ENCODE results near the gene ITGB4. TPM values are rescaled to one million over a fixed set of nuclear protein-coding genes. Genes with fewer than 3 reads are reported as not detected.

Gene ITGB4
- total RNA-seq, 6 experiments from 2014 or later, result 0.28 to 1.0 (median 0.76) TPM; not detected in 1

DNA sequence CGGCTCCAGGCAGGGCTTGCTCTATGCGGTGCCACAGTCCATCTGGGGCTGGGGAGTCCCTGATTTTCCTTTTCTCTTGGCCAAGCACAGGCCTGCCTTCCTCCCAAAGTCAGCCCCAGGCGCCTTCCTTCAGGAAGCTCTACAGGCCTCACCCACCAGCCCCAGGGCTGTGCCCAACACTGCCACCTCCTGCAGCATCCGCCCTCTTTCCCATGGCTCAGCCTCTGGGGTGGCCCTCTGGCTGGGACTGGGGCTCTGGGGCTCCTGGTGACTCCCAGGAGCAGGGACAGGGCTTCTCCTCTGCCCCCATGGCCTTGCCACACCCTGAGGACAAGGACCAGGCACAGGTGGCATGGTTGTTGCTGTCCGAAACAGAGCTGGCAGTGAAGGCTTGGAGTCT is 817 bp downstream of the ITGB4 start:
- no peaks in the 10 kb centered on the region for H3K36me3 Mint-ChIP-seq (ENCODE audit: low read depth)
- peaks cover 16% of the 10 kb centered on the region for H3K27me3 Mint-ChIP-seq (ENCODE audit: insufficient read depth)
- H3K27ac Mint-ChIP-seq, result no peak overlapping the region
- TF ChIP-seq, protein P1, sequence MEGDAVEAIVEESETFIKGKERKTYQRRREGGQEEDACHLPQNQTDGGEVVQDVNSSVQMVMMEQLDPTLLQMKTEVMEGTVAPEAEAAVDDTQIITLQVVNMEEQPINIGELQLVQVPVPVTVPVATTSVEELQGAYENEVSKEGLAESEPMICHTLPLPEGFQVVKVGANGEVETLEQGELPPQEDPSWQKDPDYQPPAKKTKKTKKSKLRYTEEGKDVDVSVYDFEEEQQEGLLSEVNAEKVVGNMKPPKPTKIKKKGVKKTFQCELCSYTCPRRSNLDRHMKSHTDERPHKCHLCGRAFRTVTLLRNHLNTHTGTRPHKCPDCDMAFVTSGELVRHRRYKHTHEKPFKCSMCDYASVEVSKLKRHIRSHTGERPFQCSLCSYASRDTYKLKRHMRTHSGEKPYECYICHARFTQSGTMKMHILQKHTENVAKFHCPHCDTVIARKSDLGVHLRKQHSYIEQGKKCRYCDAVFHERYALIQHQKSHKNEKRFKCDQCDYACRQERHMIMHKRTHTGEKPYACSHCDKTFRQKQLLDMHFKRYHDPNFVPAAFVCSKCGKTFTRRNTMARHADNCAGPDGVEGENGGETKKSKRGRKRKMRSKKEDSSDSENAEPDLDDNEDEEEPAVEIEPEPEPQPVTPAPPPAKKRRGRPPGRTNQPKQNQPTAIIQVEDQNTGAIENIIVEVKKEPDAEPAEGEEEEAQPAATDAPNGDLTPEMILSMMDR (IDR thresholded peaks at IDR 0.05), result no peak
- no peak overlapping the region for H3K4me3 Mint-ChIP-seq
- DNase-seq, result no peak
- no peaks in the 10 kb centered on the region for H3K9me3 Mint-ChIP-seq
- no peaks in the 10 kb centered on the region for H3K4me1 Mint-ChIP-seq (ENCODE audit: low read depth)

DNA sequence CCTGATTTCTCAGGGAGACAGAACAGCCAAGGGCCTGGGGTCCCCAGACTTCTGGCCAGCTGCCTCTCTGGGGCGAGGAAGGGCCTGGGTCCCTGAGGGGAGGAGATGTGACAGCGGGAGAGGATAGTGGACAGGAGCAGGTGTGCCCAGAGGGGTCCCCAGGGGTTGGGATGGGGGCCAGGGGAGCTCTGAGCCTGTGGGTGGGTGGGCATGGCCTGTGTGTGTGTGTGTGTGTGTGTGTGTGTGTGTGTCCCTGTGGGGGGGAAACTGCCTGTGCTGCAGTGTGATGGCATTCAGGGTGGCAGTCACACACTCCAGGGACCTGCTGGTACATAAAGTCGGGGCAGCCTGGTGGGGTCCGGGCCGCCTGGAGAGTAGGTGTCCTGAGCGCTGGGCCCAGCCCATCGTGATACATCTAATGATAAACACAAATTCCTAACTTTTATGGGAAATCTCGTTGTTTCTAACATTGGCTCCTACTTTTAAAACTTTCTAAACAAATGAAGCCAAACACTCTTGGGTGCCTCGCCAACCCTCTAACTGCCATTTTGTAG is 1.4 kb downstream of the ITGB4 start:
- TF ChIP-seq, protein P1 (IDR thresholded peaks at IDR 0.05), result no peak
- Mint-ChIP-seq H3K4me3 (no peak overlapping the region), H3K27me3 (ENCODE audit: insufficient read depth) (peaks cover 16% of the 10 kb centered on the region), H3K27ac (no peak overlapping the region), H3K9me3 (no peaks in the 10 kb centered on the region), H3K36me3 (ENCODE audit: low read depth) (no peaks in the 10 kb centered on the region), H3K4me1 (ENCODE audit: low read depth) (no peaks in the 10 kb centered on the region)
- DNase-seq, result no peak

DNA sequence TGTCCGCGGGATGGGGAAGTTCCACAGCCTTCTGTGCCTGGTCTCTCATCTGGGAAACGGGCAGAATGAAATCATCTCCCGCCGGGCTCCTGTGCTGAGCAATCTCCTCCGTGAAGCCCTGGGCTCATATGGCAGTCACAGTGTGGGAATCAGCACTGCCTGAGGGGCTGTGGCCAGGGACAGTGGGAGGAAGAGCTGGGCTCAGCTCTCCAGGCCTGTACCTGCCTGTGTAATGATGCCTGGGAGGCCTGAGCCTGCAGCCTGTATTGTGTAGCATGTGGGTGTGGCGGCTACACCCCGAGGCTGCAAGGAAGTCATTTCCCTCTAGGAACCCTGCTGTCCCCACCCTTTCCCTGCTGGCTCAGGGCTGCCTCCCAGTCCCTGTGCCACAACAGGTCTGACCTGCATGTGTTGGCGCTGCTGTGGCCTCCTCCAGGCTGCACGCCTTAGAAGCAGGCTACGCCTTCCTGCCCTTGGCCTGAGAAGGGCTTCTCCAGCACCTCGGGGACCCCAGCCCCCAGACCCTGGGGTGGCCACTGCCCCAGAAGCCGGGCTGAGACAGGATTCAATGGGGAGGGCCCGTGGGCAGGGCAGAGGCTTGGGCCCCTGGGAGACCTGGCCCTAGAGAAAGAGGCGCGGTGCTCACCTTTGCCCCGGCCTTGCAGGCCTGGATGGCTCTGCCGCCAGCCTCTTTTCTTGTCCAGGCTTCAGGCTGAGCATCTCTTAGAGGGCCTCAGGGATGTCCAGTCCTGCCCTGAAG is 2.1 kb downstream of the ITGB4 start:
- no peaks in the 10 kb centered on the region for H3K4me1 Mint-ChIP-seq (ENCODE audit: low read depth)
- no peak overlapping the region for H3K4me3 Mint-ChIP-seq
- no peak overlapping the region for H3K27ac Mint-ChIP-seq
- no peaks in the 10 kb centered on the region for H3K9me3 Mint-ChIP-seq
- no peaks in the 10 kb centered on the region for H3K36me3 Mint-ChIP-seq (ENCODE audit: low read depth)
- no peak for DNase-seq
- TF ChIP-seq, protein P1 (IDR thresholded peaks at IDR 0.05), result no peak
- H3K27me3 Mint-ChIP-seq (ENCODE audit: insufficient read depth), result peaks cover 14% of the 10 kb centered on the region

DNA sequence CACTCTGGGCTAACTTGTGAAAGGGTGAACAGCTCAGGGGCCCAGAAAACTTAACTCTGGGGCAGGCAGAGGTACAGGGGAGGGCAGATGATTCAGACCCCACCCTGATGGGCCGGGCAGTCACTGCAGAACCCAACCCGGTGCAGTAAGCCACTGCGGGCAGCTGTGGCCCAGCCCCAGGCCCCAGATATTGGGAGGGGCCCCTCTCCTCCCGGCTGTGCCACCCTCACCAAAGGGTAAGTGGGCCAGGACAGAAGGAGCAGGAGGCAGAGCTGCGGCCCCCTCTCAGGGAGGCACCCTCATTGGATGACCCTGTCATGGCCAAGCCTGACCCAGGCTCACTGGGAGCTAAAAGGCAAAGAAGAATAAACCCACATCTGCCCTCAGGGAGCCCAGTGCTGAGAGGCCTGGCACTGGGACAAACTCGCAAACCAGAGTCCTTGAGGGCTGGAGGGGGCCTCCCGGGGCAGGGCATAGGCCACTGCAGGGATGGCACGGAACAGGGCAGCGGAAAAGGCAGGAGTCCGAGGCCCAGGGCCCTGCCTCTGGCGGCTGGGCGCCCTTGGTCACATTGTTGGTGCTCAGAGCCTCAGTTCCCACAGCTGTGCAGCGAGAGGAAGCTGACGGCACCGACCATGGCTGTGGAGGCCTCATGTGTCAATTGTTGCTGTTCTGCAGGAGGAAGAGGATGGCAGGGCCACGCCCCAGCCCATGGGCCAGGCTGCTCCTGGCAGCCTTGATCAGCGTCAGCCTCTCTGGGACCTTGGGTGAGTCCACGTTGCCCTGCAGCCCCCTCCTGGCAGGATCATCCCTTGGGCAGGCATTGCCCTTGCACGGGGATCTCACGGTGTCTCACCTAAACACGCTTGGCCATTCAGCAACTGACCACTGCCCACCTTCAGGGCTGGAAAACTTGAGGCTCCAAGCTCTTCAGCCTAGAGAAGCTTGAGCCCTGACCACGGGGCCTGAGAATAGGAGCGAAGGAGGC is 3.1 kb downstream of the ITGB4 start:
- no peaks in the 10 kb centered on the region for H3K4me1 Mint-ChIP-seq (ENCODE audit: low read depth)
- no peak overlapping the region for H3K27ac Mint-ChIP-seq
- H3K27me3 Mint-ChIP-seq (ENCODE audit: insufficient read depth), result peaks cover 14% of the 10 kb centered on the region
- no peak overlapping the region for H3K4me3 Mint-ChIP-seq
- no peaks in the 10 kb centered on the region for H3K36me3 Mint-ChIP-seq (ENCODE audit: low read depth)
- TF ChIP-seq, protein P1 (IDR thresholded peaks at IDR 0.05), result no peak
- no peak for DNase-seq
- H3K9me3 Mint-ChIP-seq, result no peaks in the 10 kb centered on the region

DNA sequence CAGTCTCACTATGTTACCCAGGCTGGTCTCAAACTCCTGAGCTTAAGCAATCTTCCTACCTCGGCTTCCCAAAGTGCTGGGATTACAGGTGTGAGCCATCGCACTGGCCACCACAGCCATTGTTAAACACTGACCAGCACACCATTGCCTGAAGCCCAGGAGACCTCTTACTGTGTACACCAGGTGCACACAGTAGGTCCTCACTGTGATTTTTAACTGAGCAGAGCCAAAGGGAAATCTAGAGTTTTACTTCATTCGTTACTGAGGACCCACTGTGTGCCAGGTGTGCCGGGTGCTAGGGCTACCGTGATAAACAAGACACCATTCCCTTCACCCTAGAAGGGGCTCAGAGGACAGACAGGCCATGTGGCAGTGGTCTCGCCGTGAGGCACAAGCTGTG is 4.2 kb downstream of the ITGB4 start:
- no peaks in the 10 kb centered on the region for H3K36me3 Mint-ChIP-seq (ENCODE audit: low read depth)
- H3K4me1 Mint-ChIP-seq (ENCODE audit: low read depth), result no peaks in the 10 kb centered on the region
- TF ChIP-seq, protein P1 (IDR thresholded peaks at IDR 0.05), result no peak
- peaks cover 9% of the 10 kb centered on the region; the same call in 1 of the 2 replicates for H3K27me3 Mint-ChIP-seq (ENCODE audit: insufficient read depth)
- no peak overlapping the region for H3K27ac Mint-ChIP-seq
- no peak for DNase-seq
- H3K9me3 Mint-ChIP-seq, result no peaks in the 10 kb centered on the region
- no peak overlapping the region for H3K4me3 Mint-ChIP-seq

Data from HFFc6 (cell line).